Measurements from ENCODE around the gene RTL1.

- TF ChIP-seq POLR2A (IDR thresholded peaks at IDR 0.05; ENCODE audit: low read length) (no peak), GATA1 (IDR thresholded peaks at IDR 0.05; ENCODE audit: low read depth, low read length) (no peak)
These were observed 3.7 kb upstream of the RTL1 start for GRCh38 chr14:100907240-100907639.

Measured in erythroblast (primary cell).